ENCODE data around the gene ARL2BP.

DNA sequence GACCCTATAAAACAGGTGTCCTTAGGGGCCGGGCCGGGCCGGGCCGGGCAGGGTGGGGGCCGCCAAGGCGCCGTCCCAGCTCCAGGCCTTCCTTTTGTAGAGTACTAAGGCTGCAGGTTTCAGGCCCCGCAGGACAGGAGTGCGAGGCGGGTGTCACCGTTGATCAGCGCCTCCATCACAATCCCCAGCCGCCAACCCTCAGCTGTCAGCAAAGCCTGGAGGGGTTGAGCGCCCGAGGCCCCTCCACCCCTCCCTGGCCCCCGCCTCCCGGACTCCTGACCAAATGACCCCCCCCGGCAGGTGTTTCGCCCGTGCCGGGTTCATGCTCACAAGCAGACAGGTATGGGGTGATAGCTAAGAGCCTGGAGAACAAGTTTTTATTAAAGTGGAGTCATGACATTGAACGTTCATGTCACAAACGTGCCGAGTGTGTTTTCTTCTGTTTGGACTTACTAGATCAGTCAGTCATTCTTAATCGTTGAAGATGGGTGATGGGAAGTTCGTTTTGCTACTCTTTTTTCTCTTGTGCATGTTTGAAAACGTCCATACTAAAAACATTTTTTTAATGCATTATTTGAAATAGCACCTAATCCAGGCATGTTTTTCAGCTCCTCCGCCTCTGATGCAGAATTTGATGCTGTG lies 534 bp downstream of the ARL2BP start:
- TF ChIP-seq PML (IDR thresholded peaks at IDR 0.05; ENCODE audit: low read length) (no peak), ZNF644 (tag; IDR thresholded peaks at IDR 0.05; ENCODE audit: low read depth) (no peak), ZNF764 (CRISPR knock-in tag; IDR thresholded peaks at IDR 0.05; ENCODE audit: low read depth) (no peak)
- TF ChIP-seq, protein P1, sequence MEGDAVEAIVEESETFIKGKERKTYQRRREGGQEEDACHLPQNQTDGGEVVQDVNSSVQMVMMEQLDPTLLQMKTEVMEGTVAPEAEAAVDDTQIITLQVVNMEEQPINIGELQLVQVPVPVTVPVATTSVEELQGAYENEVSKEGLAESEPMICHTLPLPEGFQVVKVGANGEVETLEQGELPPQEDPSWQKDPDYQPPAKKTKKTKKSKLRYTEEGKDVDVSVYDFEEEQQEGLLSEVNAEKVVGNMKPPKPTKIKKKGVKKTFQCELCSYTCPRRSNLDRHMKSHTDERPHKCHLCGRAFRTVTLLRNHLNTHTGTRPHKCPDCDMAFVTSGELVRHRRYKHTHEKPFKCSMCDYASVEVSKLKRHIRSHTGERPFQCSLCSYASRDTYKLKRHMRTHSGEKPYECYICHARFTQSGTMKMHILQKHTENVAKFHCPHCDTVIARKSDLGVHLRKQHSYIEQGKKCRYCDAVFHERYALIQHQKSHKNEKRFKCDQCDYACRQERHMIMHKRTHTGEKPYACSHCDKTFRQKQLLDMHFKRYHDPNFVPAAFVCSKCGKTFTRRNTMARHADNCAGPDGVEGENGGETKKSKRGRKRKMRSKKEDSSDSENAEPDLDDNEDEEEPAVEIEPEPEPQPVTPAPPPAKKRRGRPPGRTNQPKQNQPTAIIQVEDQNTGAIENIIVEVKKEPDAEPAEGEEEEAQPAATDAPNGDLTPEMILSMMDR (IDR thresholded peaks at IDR 0.05 in 2 of 3, conservative IDR thresholded peaks at IDR 0.05 in 1 of 3; ENCODE audit: insufficient read depth in 2 of 3, low read depth in 1 of 3, low read length in 3 of 3), result no peak
- TF ChIP-seq, protein P2, sequence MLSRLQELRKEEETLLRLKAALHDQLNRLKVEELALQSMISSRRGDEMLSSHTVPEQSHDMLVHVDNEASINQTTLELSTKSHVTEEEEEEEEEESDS (CRISPR knock-in tag; IDR thresholded peaks at IDR 0.05), result no peak

Measured in K562 (cell line).